GM03348 (cell line): ENCODE results near the gene BLOC1S2.
"Not testable (repeated sequence)": the region's sequence is repeated elsewhere in the genome, so short reads cannot be mapped to it uniquely, and the experiment has no call there.

Source experiments
- DNase-seq: peaks from one replicate; pipeline ENCODE4 v3.0.0; 2012; ENCODE audit warnings: low spot score

The BLOC1S2 gene

DNA sequence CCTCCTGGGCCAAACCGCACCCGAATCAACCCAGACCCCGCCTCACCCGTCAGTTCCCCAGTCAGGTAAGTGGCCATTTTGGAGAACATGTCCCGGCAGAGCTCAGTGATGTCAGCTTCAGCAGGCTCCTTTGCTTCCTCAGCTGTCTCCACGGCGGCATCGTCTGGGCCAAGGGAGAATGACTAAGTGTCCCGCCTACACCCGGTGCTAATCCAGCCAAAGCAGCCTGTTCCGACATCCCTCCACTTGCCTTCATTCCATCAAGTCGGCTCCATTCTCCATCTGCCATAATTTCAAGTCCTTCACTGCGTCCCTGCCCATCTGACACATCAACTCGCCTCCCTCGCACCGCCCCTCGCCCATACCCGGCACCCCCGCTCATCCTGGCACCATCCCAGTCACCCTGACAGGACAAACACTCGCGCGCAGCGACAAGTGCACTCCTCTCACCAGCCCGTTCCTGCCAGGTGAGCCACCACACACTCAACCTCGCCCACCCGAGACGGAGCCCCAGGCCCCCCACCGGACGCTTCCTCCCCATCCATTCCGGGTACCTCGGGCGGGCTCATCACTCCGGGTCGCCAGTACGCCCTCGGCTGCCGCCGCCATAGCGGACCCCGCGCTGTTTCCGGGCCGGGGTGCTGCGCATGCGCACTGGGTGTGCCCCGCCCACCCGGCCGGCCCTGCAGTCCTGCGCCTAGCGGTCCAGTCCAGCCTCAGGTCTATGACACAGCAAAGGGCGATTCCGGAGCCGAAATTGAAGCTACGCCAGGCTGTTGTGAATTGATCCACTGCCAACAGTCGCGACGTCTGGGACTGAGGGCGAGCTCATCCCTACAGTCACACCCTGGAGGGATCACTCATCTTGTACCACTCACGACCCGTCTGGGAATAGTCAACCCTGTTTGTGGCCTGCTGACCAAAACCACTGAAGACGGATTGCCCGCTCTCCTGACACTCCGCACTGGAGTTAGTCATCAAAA, at the start of gene BLOC1S2:
Gene BLOC1S2 (minus strand): TSS at position 630 of the 983 bp plus-strand sequence. CDS start 21 bp downstream, at position 609.
- peak; percentile 99 for DNase-seq

DNA sequence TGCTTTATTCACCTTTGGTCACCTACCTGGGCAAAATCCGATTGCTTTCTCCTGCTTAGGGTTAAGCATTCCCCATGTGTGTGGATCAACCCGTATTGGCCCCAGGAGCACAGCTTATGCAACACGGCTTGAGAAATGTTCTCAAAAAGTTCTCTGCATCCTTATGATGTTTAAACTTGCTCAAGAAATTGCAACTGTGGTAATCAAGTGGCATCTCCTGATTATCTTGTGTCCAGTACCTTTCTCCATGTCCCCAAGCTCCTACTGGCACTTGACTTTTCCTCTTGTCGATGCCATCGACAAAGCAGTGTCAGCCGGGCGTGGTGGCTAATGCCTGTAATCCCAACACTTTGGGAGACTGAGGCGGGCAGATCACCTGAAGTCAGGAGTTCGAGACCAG, 48.3 kb upstream of the BLOC1S2 start:
- DNase-seq: no peak

DNA sequence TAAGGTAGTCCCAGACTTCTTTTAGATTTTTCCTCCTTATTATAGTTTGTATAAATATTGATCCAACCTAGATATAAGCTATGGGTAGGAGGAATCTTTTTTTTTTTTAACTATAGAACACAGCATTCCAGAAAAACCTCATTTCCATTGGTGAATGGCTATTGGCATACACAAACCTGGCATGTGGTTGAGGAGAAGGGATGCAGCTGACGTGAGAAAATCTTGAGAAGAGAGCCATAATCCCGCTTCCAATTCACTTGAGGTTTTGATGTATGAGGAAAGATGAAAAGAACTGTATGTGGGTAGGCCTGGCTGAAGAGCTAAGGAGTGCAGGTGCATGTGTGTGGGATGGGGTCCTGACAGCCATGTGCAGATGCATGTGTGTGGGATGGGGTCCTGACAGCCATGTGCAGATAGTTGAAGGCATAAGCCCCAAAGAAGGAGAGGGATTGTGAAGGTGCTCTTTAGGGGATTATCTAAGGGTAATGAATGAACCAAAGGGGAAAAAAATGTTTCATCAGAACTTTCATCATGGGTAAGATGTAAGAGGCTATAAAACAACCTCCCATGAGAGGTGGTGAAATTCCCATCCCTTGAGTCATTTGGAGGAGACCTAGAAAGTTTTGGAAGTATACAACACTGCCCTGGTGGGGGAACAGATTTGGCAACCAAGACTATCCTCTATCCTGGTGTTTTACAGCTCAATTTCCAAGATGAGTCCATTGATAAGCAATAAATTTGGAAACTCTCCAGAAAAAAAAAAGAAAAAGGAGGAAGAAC, 47.4 kb upstream of the BLOC1S2 start:
- DNase-seq: no peak

DNA sequence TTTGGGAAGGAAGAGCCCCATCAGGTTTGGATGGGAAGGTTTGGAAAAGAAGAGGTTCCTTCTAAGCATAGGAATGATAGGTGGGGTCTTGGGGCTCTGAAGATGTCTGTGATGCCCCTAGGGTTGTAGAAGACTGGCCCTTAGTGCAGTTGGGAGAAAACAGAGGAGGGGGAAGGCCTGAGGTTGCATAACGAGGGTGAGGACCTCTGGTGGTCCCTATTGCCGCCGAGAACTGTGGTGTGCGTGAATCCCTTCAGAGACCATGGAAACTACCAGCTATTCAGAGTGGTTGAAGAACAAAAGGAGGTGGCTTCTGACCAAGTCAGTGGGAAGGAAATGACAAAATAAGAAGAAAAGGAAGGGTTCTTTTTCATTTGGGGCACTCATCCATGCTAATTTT, 46.6 kb upstream of the BLOC1S2 start:
- DNase-seq: no peak

DNA sequence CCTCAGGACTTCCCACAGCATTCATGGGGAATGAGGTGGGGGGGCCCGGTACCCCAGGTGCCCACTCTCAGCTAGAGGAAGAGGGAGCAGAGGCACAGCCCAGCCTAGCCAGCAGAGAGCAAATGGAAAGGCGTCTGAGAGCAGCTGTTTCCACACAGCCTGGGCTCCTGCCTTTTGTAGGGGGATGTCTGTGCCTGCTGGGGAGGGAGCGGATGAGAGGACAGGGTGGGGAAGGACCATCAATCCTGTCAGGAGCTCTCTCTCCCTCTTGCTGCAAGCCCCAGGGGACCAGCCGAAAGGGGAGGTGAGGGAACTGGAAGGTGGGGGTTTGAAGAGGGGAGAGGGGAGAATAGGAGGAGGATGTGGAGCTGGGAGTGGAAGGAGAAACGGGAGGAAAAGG, 43.6 kb upstream of the BLOC1S2 start, which contains the start of gene PKD2L1:
Gene PKD2L1 (minus strand): TSS at position 150 of the 400 bp plus-strand sequence. CDS start 125 bp downstream, at position 25.
- no peak for DNase-seq

DNA sequence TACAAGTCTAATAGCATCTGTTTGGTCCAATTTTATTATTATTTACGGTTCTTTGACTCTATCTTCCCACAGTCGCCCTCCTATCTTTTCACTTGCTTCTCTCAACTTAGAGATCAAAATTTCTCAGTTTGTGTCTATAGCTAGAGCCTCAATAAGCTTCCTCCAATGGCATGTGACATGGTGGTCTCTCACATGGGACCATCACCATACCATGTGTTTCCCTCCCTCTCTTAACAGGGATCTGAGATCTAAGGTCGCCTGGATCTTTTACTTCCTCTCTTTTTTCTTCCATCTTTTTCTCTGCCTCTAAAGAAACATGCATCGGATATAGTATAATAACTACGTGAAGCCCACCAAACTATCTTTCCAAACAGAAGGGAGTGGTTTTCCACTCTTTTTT, 41.7 kb upstream of the BLOC1S2 start:
- DNase-seq: no peak

DNA sequence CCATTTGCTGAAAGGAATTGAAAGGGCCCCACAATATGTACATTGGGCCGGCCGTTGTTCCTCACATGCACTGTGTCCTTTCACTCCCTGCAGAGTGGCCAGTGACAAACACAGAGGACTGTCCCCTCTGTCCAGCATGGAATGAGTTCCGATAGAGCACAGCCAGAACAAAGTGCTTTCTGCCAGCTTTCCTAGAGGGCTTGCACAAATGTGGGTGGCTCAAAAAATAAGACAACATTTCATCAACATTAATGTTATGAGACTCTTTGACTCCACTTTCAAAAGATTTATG, 41.2 kb upstream of the BLOC1S2 start:
- no peak for DNase-seq

DNA sequence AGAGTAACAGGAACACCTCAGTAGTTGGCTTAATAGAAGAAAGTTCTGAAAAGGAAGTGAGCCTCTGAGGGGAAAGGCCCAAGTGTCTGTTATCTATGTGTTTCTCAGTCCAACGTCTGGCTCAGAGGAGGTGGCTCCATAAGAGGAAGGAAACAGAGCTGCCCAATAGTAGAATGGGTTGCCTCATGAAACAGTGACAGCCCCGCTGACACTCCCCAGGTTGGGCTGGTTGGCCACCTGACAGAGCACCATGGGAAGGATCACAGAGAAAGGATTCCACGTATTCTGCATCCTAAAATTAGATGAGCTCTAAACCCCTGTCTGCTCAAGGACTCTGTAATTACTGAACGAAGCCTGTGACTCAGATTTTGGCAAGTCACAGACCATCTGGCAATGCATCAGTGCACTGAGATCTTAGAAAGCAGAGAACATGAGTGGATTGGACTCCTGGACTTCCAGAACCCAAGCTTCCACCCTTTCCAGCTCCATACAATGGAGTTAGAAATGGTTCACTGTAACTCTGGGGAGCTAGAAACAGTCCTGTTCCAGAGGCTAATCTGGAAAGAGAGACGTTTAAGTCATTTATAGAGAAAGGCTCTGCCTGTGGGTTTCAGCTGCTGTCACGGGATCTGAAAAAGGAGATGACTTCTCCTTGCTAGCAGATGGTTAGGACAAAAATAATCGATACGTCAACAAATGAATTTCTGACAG, 40.7 kb upstream of the BLOC1S2 start:
- peak; percentile 45 for DNase-seq

DNA sequence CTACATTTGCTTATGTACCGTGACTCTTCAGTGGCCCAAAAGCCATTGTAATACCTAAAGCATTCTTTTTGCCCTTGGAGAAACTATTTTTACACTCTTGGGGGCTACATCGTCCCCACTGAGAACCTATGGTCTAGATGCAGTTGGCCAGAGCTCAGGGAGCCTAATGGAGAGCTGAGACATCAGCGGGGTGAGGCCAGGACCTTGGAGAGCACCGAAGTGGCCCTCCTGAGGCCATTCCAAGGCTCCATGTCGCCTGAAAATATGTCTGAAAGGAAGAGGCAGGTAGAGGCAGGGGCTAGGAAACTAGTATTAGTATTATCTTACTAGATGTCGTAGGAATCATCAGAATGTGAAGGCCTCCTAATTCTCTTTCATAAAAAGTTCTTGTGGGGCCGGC, 38.7 kb upstream of the BLOC1S2 start:
- no peak for DNase-seq

DNA sequence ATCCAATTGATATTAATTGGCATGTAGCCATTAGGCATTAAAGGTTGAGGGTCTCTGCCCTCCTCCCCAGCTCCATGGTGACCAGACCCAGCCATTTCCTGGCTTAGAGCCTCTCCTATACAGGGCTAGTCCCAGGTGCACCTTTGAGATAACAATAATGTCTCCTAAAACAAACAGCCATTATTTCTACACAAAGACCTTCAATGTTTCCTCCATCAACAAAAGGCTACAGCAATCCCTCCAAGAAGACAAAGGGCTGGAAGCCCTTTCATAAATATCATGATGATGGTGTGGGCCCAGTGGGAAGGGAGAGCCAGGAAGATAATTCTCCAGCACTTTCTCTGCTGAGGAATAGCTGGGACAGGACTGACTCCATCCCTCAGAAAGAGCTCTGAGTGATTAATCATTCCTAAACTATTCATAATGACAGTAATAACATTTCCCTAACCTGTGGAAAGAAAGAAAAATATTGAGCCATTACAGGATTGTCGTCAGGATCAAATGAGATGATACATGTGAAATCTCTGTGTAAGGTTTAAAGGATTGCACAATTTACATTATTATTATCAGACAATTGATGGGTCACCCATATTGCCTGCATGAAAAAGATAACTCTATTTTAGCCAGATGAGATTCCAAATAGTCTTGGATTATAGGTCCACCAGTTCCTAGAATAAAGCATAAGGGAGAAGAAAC, 33.4 kb upstream of the BLOC1S2 start:
- no peak for DNase-seq

DNA sequence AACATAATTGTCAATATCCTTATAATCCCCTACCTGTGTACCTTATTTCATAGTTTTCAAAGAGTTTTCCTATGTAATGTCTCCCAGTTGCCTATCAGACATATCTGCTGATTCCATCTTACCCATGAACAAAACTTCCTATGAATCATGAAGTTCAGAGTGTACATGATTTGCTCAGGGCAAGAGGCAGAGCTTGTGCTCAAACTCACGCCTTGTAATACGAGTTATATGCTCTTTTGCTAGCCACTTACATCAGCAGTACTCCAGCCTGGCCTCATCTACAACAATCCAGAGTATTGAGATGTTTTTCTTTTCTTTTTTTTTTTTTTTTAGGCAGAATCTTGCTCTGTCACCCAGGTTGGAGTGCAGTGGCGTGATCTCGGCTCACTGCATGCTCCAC, 31.7 kb upstream of the BLOC1S2 start:
- no peak for DNase-seq

DNA sequence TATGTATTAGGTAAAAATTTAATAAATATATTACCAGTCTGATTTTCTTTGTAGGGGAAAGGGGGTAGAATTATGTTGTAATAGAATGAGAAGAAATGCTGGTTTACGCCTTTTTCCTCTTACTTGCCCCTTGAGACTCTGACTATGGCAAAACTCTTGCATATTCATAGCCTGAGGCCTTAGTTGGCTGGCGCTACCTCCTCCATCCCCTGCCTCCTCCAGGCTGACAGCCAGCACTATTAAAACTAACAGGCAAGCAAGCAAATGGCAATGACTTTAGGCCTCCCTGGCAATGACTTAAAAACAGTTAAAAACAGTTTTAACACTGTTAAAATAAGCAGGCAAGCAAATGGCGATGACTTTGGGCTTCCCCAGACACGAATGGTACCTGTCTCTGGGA, 29.1 kb upstream of the BLOC1S2 start:
- DNase-seq: no peak

DNA sequence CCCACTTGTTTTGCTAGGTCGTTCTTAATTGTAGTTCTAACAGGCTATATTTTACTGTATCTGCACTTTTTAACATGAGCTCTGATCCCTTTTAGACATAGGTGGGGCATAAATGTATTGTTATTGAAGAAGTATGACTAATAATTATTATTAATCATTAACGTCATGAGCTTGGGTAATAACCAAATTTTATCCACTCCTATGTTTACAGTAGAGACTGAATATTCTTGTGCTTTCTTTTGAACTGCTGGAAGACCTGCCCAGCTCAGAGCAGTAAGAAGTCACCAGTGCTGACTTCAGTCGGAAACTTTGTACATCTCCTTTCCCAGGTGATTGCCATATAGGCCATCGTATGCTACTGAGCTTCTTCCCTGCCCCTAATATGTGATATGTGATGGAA, 24.8 kb upstream of the BLOC1S2 start:
- DNase-seq: no peak

DNA sequence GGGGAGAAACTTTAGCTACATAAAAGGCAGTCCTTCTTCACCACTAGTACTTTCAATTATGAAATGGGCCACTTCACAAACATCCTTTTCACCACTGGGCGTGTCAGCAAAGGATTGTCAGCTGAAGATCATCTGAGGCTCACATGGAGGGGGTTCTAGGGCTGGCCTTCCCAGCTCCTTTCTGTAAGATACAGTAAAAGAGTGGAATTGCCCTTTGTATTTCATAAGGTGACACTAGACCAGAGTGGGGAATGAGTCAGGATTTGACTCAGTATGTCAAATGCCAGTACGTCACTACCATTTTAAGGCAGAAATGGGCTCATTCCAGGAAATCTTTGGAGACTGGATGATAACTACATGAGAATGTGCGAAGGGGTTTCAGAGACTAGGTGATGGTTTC, 21.2 kb upstream of the BLOC1S2 start:
- peak; percentile 24 for DNase-seq

DNA sequence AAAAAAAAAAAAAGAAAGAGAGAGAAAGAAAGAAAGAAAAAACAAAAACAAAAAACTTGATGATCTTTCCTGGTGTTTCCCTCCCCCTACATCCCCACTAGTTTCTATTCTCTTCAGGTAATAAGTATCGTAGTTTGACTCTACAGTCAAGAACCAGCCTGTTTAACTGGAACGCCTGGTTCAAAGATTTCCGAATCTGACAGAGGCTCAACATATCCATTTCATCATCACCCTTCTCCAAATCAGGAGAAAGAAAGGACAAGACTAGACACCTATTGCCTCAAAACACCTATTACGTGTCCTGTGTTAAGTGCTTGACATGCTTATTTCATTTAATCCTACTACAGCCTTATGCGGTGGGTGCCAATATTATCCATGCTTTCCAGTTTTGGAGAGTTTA, 20.4 kb upstream of the BLOC1S2 start:
- DNase-seq: no peak

DNA sequence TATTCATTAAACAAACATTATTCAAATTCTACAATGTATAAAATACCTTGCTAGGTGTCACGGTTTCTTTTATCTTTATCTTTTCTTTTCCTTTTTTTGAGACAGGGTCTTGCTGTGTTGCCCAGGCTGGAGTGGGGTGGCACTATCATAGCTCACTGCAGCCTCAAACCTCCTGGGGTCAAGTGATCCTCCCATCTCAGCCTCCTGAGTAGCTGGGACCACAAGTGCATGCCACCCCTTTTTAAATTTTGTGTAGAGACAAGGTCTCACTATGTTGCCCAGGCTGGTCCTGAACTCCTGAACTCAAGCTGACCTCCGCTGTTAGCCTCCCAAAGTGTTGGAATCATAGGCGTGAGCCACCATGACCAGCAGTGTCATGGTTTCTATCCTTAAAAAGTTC, 17.9 kb upstream of the BLOC1S2 start:
- no peak for DNase-seq

DNA sequence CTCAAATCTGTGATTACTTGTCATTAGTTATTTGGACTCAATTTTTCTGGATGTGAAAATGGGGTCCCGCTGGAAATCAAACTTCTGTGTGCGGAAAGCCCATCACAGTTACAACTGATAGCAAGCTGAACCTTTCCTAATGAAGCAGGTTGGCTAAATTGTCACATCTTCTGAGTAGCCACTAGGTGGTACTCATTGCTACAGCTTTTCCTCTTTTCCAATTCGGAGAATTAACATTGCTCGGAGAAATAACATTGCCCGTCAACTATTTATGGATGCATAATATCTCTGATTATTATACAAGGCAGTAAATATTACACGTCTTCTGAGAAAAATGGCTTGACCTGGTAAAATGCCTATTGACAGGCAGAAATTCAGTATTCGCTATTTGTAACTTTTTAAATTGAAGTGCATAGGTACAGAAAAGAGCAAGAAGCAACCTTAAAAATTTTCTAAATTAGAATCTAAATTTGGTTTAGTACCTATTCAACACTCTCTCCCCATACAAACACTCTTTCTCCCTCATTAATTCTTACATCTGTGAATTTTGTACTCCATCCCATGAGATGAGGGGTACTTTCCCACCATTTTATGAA, 17.3 kb upstream of the BLOC1S2 start:
- DNase-seq: peak; percentile 69

DNA sequence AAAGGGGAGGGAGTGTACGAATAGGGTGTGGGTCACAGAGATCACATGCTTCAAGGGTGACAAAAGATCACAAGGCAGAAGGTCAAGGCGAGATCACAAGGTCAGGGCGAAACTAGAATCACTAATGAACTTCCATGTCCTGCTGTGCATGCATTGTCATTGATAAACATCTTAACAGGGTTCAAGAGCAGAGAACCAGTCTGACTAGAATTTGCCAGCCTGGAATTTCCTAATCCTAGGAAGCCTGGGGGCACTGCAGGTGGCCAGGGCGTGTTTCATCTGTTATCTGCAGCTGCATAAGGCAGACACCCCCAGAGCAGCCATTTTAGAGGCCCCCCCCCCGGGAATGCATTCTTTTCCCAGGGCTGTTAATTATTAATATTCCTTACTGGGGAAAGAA, 14.6 kb upstream of the BLOC1S2 start:
- DNase-seq: not testable (repeated sequence)

DNA sequence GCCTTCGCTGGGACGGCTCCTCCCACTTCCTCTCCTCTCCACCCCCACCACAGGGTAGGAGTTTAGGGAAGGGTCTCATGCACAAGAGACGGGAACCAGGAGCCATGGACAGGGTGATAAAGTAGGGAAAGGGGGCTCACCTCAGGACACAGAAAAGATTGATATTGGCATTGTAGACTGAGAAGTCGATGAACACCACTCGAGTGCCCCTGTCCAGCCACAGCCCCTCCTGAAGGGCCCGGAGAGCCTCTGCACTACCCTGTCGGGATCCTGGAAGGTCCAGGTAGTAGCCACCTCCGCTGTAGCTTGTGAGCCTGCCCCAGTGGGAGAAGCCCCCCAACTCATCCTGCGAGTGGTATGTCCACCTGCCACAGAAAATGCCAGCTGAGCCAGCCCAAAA, 10.8 kb upstream of the BLOC1S2 start:
- DNase-seq: no peak

DNA sequence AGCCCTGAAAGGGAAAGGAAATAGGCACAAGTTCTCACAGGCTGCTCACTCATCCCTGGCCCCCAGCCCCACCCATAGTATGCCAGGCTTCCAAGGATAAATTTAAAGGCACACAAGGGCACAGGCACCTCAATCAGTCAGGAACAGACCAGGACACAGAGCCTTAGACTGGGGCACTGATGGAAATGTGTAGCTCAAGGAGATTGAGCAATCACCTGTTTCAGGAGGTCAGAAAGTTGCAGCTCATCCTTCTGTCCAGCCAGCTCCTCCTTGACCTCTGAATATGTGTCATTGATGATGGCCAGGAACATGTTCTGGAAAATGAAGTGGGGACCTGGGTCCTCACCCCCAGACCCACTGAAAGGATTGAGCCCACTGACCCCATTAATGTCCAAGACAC, 6.6 kb upstream of the BLOC1S2 start:
- DNase-seq: no peak

DNA sequence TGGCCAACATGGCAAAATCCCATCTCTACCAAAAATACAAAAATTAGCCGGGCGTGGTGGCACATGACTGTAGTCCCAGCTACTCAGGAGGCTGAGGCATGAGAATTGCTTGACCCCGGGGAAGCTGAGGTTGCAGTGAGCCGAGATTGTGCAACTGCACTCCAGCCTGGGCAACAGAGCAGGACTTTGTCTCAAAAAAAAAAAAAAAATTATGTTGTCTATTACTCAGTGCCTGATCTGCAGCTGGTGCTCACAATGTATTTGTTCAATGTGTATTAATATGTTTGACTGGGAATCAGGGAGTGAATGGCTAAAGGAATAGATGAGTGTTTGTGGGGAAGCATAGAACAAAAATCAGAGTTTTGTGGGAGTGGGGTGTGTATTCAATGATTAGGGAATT, 5.8 kb upstream of the BLOC1S2 start:
- not testable (repeated sequence) for DNase-seq

DNA sequence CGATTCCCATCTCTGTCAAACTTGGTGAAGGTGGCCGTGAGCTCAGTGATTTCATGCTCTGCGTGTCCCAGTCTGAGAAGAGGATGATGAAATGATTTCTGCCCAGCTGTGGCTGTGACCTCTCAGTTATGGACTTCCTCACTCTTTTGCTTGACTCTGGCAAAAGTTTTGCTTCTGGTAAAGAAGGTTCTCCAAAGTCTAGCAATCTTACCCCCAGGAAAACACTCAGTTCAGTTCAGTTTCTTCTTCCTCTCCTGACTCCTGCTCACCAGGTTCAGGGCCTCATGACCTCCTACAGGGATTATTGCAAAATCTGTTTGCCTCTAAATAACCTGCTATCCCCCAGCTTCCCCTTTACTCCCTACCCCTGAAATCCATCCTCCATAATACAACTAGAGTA, 4.9 kb upstream of the BLOC1S2 start:
- DNase-seq: no peak
